ENCODE data around the gene NAALADL2. TPM values are rescaled to one million over a fixed set of nuclear protein-coding genes. Genes with fewer than 3 reads are reported as not detected.

Gene NAALADL2
- total and polyA plus RNA-seq, 2 of the 13 experiments (the other 11 are each of a cell fraction or from before 2014, with no cell fraction given) = 0.08 TPM; not detected in 1

- H3K9ac ChIP-seq (ENCODE audit: insufficient read depth, low read depth, low read length) = no peak overlapping the region
- H3K79me2 ChIP-seq (ENCODE audit: insufficient read depth, low read length) = no peaks in the 10 kb centered on the region
- in situ Hi-C loops (cut with HindIII; ENCODE audit: extremely low pct_ligation_motif_present, low pct_unique_long_range_greater_than_20kb) (no loop called here), intact Hi-C loops (cut with micrococcal nuclease; ENCODE audit: unreplicated experiment) (no loop called here)
- no peak for ATAC-seq
- ChIA-PET POLR2A (no interaction called here), CTCF (ENCODE audit: low intra/inter-chr PET ratio, low total read pairs) (no interaction called here)
- H3K4me3 ChIP-seq (replicated peaks in 1 of 3; ENCODE audit: insufficient read depth in 1 of 3, low read depth in 2 of 3, low read length in 3 of 3) = no peak overlapping the region
- H2AFZ ChIP-seq (ENCODE audit: low read length) = no peak overlapping the region
- H3K27me3 ChIP-seq (ENCODE audit: control insufficient read depth in 1 of 2, insufficient read depth in 2 of 2, low read length in 2 of 2) = no peaks in the 10 kb centered on the region
- H3K4me1 ChIP-seq (ENCODE audit: insufficient read depth, low read length) = no peaks in the 10 kb centered on the region
- TF ChIP-seq ZBTB2 (CRISPR knock-in tag; IDR thresholded peaks at IDR 0.05; ENCODE audit: low read depth) = no peak
- no peak for TF ChIP-seq TARDBP (CRISPR knock-in tag; IDR thresholded peaks at IDR 0.05)
- no peak for FAIRE-seq
- H3K4me2 ChIP-seq (ENCODE audit: low read depth, low read length) = no peak overlapping the region
- H4K20me1 ChIP-seq (ENCODE audit: insufficient read depth, low read length) = no peaks in the 10 kb centered on the region
- H3K36me3 ChIP-seq (replicated peaks in 1 of 2; ENCODE audit: control insufficient read depth in 1 of 2, insufficient read depth in 2 of 2, low read length in 2 of 2) = no peaks in the 10 kb centered on the region
- no TSS peak for BruUV-seq (replicated peaks)
- H3K9me3 ChIP-seq (ENCODE audit: low read length) = no peaks in the 10 kb centered on the region
- no peak overlapping the region for H3K27ac ChIP-seq (ENCODE audit: extremely low read length, insufficient read depth, low read length)
- no peak for DNase-seq (ENCODE audit: low spot score)
- 0% methylated on average over 1 of the region's 1 CpG for WGBS (ENCODE audit: low lambda C conversion rate)
These were observed 161.0 kb downstream of the NAALADL2 start for GRCh38 chr3:175020101-175020500.

GRCh38 chr3:175029828-175030227 lies 170.7 kb downstream of the NAALADL2 start:
- Histone ChIP-seq H3K79me2 (ENCODE audit: insufficient read depth, low read length) (no peaks in the 10 kb centered on the region), H3K27ac (ENCODE audit: extremely low read length, insufficient read depth, low read length) (no peak overlapping the region), H3K4me1 (ENCODE audit: insufficient read depth, low read length) (no peaks in the 10 kb centered on the region), H3K4me3 (replicated peaks in 1 of 3; ENCODE audit: insufficient read depth in 1 of 3, low read depth in 2 of 3, low read length in 3 of 3) (no peak overlapping the region), H2AFZ (ENCODE audit: low read length) (no peak overlapping the region), H3K9me3 (ENCODE audit: low read length) (no peaks in the 10 kb centered on the region), H3K9ac (ENCODE audit: insufficient read depth, low read depth, low read length) (no peak overlapping the region), H3K4me2 (ENCODE audit: low read depth, low read length) (no peak overlapping the region), H4K20me1 (ENCODE audit: insufficient read depth, low read length) (no peaks in the 10 kb centered on the region), H3K36me3 (replicated peaks in 1 of 2; ENCODE audit: control insufficient read depth in 1 of 2, insufficient read depth in 2 of 2, low read length in 2 of 2) (no peaks in the 10 kb centered on the region), H3K27me3 (ENCODE audit: control insufficient read depth in 1 of 2, insufficient read depth in 2 of 2, low read length in 2 of 2) (no peaks in the 10 kb centered on the region)
- intact Hi-C loops (cut with micrococcal nuclease; ENCODE audit: unreplicated experiment) = no loop called here
- BruUV-seq (replicated peaks) = no TSS peak
- ChIA-PET POLR2A (no interaction called here), CTCF (ENCODE audit: low intra/inter-chr PET ratio, low total read pairs) (no interaction called here)
- in situ Hi-C loops (cut with HindIII; ENCODE audit: extremely low pct_ligation_motif_present, low pct_unique_long_range_greater_than_20kb) = no loop called here
- ATAC-seq = no peak
- 0% methylated on average over 2 of the region's 2 CpGs for WGBS (ENCODE audit: low lambda C conversion rate)
- no peak for TF ChIP-seq HBP1 (CRISPR knock-in tag; IDR thresholded peaks at IDR 0.05; ENCODE audit: low read depth)
- no peak for FAIRE-seq
- DNase-seq (ENCODE audit: low spot score) = no peak
